Cerebellar nuclear complex (tissue), 1 donor: ENCODE data around the gene RNPC3.

ENCODE experiments used
- DNase-seq, 2 experiments: peaks; one replicate each; lab custom pipeline; 2025; lab: John Stamatoyannopoulos, UW

Gene RNPC3, protein sequence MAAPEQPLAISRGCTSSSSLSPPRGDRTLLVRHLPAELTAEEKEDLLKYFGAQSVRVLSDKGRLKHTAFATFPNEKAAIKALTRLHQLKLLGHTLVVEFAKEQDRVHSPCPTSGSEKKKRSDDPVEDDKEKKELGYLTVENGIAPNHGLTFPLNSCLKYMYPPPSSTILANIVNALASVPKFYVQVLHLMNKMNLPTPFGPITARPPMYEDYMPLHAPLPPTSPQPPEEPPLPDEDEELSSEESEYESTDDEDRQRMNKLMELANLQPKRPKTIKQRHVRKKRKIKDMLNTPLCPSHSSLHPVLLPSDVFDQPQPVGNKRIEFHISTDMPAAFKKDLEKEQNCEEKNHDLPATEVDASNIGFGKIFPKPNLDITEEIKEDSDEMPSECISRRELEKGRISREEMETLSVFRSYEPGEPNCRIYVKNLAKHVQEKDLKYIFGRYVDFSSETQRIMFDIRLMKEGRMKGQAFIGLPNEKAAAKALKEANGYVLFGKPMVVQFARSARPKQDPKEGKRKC

DNA sequence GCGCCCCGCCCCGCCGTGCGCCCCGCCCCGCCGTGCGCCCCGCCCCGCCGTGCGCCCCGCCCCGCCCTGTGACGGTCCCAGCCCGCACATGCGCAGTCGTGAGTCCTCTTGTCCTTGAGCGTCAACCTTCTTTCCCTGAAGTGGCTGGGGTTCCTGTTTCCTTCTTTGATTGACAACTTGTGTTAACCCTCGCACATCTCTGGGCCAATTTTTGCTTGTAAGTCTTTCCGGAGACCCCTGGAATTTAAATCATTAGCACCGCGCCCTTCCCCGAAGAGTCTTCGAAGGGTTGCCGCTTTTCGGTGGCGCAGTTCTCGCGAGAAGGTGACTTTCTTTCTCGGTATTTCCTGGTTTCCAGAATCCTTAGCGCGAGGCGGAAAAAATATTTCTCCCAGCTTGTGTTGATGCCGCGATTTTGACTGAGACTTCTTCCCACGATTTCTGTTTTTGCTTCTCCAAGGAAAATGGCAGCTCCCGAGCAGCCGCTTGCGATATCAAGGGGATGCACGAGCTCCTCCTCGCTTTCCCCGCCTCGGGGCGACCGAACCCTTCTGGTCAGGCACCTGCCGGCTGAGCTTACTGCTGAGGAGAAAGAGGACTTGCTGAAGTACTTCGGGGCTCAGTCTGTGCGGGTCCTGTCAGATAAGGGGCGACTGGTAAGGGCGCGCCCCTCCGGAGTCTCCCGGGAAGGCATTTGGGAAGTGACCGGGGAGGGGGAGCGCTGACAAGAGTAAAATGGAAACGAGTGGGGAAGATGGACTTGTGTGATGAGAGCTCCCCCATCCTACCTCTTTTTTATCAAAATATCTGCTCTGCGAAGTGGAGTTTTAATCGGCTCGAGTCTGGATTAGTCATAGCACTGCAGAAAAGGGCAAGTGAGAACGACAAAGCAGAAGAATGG lies at the start of gene RNPC3:
RNPC3 (plus strand) TSS at position 93 of the 901 bp plus-strand sequence; CDS start at position 465, 372 bp downstream.
- peak; percentile 23 to 68 for DNase-seq

DNA sequence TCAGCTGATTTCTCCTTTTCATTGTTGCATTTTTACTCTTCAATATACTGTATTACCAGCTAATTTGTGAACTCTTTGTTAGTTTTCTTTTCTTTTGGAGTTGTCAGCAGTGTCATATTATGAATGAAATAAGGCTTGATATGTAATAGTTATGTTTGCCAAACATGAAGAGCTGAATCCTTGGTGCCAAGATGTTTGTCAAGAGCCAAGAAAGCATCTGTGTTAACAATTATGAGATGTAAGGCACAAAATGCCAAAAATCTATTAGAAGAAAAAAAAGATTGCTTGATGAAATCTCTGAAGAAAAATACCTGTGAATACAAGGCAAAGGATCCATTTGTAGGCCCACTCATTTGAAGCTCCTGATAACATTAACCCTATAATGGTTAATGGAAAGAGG lies 48.4 kb upstream of the RNPC3 start:
- DNase-seq: no peak

DNA sequence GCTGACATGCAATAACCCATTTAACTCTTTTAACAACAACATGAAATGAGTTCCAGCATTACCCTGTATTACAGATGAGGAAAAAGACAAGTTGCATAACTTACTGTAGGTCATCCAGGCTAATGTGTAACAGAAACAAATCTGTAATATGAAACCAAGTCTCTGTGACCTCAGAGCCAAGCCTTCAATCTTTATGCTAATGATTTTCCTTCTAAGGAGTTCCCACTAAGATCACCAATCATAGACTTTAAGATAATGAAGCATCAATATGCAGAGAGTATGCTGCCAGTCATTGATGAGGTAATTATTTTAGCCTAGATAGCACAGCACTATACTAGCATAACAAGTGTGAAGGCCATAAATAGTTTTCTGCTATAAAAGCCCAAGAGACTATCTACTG lies 35.6 kb upstream of the RNPC3 start:
- DNase-seq: no peak

DNA sequence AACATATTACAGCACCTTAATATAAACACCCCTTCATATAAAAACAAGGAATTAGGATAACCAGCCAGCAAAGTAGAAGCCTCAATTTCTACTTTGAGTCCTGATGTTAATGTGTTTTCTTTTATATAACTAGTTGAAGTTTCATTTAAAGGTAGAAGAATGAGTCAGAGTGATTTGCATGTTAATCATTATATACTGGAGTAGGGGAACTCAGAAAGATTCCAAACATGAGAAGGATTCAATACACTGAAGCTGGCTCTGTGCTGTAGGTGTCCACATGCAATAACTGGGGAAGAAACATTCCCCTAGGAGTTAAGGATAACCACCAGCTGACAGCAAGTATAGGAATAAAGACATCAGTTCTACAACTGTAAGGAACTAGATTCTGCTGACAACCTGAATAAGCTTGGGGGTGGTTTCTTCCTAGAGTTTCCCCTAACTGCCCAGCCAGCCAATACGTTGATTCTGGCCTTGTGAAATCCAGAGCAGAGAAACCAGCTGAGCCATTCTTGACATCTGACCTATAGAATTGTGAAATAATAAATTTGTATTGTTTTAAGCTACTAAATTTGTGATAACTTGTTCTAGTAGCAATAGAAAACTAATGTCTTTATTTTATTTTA lies 33.4 kb upstream of the RNPC3 start:
- DNase-seq: no peak

DNA sequence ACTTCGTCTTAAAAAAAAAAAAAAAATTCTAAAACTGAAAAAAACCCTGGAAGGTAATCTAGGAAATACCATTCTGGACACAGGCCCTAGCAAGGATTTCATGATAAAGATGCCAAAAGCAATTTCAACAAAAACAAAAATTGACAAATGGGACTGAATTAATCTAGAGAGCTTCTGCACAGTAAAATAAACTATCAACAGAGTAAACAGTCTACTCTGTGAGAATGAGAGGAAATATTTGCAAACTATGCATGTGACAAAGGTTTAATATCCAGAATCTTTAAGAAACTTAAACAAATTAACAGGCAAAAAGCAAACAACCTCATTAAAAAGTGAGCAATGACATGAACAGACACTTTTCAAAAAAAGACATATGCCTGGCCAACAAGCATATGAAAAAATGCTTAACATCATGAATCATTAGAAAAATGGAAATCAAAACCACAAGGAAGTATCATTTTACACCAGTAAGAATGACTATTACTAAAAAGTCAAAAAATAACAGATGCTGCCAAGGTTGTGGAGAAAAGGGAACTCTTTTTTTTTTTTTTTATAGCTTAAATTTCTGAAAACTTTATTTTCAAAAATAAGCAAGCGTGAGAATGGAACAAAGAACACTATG lies 29.4 kb upstream of the RNPC3 start:
- DNase-seq: no peak

DNA sequence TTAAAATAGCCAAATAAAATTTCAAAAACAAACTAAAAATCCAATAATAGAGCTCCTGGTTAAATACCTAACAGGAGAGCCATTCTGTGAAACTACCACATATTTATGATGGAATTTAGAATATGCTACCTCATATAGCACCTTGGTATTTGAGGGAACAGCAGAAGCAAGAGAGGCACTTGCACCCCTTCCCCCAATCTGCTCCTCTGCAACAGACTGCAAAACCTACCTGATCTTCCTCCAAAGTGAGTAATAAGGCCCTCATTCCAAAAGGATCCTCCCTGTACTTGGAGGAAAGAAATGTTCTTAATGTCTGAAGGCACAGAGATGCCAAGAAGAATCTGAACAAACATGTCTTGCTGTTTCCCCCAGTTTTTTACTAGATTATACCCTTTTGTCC lies 28.1 kb upstream of the RNPC3 start:
- DNase-seq: no peak

DNA sequence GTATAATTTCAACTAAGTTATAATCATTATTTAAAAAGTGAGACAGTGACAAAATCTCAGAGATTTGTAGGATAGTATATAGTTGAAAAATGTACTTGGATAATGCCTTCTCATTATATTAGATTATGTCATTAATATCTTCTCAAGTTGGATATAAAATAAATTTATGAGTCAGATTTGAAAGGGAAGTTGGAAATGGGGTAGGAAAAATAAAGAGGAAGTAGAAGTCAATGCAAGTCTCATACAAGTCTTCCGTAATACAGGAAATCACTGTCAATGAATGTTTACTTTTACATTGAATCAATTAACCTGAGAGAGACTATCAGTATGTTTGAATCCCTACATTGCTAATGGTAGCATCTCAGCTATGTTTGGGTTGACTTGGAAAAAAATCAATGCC lies 16.2 kb upstream of the RNPC3 start:
- DNase-seq: no peak

DNA sequence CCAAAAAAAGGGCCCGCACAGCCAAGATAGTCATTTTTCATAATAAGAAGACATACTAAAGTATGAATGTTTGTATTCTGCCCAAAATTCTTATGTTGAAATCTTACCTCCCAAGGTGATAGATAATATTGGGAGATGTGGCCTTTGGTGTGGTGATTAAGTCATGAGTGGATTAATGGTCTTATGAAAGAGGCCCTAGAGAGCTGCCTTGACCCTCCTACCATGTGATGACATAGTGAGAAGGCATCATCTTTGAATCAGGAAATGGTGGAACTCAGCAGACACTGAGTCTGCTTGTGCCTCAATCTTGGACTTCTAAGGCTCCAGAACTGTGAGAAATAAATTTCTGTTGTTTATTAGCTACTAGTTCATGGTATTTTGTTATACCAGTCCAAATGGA lies 11.8 kb upstream of the RNPC3 start:
- DNase-seq: no peak

DNA sequence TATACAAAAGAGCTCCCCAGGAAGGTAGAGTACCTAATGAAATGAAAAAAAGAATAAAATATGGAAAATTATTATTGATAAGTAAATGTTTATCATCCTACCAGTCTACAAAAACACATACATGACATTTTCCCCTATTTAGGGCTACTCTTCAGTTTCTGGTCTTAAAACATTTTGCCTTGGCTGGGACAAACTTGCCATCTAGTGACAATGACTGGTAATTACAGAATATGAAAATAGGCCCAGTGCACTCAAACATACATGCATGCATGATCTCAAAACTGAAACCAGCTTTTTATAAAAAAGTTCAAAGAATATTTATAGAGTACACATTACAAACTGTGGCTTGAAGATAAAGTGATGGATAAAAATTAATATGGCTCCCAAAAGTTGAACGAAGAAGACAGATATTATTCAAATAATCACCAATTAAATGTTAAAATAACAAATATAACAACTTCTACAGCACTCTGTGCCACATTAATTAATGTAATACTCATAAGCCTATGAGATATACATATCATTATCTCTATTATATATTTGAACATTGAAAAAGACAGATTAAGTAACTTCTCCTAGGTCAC lies 10.5 kb upstream of the RNPC3 start:
- DNase-seq: no peak

DNA sequence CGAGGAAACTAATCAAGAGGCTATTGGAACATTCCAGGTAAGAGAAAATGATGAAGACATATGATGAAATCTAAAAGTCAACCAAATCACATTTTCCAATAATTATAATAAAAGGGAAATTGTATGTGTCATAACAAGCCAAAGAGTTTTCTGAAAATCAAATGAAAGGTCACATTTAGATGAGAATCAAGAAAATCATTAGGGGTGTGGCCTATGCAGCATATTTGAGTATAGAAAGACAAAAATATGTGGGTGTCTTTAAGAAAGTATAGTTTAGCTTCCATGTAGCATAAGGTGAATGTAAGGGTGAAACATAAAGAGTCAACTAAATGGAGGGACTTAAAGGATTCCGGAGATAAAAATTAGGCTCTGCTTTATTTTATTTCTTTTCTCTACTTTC lies 9.2 kb upstream of the RNPC3 start:
- DNase-seq: no peak

DNA sequence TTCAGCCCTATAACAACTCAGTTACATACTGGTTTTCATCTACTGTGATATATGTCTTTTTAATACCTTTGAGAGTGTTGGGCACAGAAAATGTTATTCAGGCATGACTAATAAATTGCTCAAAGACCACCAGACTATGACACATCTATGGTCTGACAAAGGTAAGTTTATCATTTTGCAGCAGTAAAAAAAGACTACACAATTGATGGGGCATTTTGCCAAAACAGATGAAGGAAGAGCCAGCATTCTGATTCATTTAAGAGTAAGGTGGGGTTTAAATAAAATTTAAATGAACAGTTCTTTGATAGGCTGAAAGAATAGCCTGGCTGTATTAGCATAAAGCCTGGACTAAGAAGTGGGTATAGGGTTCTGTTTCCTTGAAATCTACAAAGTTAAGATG lies 8.8 kb upstream of the RNPC3 start:
- DNase-seq: no peak

DNA sequence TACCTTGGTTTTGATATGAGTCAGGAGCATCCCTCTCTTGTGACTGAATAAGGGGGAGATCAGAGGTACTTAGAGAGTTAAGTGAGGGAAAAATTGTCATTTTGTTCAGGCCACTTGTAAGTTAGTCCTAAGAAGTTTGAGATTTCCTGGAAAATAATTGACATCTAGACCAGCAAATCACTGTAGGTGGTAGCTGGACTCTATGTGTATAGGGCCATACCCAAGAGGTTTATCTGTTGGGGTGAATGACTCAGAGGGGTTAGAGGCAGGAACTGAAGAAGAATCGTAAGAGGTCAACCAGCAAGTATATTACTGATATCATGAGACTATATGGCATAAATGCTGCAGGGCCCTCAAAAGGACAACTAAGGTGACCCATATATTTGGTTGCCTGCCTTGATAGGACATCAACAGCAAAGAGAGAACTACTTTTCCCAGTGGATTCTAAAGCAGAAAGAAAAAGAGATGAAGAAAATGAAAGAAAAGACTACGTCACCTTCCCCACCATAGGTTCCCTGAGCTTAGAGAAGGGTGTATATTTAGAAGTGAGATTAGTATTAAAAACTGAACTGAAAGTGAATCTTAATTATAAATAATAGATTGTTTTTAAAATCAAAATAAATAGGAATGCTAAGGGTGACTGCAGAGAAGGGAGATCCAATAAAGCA lies 8.0 kb upstream of the RNPC3 start:
- DNase-seq: no peak

DNA sequence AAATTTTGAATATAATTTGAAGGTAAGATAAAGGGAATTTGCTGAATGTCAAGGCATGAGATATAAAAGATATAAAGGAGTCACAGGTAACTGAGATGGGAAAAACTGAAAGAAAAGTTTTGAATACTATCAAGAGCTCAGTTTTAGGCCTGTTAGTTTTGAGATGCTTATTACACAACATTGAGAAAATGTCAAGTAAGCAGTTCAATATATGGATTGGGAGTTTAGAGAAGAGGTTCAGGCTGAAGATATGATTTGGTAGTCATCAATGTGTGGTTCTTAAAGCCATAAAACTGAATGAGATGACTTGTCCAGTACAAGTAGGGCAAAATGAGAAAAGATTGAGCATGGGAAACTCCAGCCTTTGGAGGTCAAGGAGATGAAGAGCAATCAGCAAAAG lies 4.7 kb upstream of the RNPC3 start:
- DNase-seq: no peak

DNA sequence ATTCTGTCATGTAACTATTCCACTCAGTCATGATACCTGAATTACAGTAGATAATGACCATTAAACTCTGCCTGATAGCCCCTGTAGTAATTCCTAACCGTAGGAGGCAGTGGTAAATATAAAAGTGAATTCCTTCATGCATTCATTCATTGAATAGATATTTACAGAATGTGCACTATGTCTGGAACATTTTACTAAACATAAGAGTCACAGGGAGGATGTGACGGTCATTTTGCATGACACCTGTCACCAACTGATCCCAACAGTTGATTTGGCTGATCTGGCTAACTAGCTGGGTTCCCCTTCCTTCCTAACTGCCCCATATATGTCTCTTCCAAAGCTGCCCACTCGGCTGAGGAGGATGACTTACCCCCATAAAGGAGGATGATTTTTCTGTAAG lies 2.2 kb upstream of the RNPC3 start:
- DNase-seq: no peak

DNA sequence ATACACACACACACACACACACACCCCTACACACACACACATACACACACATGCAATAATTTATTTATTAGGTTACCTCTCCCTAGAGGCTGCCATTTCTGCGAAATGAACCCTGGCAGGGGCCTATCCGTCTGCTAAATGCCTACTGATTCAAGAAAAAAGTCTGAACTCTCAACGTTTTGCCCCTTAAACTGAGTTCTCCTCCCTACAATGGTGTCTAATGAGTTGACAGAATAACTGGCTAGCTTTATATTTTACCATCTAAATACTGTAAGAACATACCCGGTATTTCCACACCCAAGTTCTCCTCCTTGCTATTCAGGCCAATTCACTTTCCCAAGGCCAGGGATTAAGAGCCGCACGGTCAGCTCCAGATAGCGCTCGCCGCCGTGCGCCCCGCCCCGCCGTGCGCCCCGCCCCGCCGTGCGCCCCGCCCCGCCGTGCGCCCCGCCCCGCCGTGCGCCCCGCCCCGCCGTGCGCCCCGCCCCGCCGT lies 339 bp upstream of the RNPC3 start:
- no peak for DNase-seq

DNA sequence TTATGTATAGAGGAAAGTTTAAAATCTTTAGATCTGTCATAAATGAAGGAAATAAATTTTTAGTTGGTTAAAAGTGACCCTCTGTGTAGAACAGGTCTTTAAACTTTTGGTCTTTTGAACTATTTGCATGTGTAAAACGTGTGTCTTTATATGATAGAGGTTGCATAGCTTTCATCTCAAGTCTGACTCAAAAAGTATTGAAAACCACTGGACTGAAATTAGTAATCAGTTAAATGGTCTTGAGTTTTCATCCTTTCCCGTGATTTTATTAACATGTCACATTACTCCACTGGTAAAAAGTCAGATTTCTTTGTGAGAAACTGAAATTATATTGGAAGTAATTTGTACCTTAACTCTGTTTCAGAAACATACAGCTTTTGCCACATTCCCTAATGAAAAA lies 1.8 kb downstream of the RNPC3 start:
- DNase-seq: no peak

DNA sequence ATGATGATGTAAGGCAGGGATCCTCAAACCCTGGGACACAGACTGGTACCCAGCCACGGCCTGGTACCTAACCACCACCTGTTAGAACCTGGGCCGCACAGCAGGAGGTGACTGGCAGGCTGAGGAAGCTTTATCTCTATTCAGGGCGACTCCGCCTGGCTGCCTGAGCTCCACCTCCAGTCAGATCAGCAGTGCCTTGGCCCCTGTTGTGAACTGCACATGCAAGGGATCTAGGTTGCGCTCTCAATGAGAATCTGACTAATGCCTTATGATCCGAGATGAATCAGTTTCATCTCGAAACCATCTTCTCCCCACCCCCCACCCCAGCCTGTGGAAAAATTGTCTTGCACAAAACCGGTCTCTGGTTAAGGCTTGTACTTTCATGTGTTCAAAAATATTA lies 4.2 kb downstream of the RNPC3 start:
- DNase-seq: no peak

DNA sequence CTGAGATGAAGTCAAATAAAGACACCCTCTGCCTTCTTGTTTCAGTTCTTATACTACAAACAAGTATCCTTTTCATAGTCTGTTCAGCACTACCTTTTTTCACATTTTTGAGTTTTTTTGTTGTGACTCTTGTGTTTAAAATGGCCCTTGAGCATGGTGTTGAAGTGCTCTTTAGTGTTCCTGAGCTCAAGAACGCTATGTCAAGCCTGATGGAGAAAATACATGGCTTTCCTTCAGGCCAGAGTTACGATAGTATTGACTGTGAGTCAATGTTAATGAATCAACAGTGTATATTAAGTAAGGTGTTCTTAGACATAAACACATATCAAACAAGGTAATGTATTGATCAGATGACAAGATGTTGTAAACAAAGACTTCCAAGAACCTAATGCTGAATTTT lies 12.7 kb downstream of the RNPC3 start:
- no peak for DNase-seq

DNA sequence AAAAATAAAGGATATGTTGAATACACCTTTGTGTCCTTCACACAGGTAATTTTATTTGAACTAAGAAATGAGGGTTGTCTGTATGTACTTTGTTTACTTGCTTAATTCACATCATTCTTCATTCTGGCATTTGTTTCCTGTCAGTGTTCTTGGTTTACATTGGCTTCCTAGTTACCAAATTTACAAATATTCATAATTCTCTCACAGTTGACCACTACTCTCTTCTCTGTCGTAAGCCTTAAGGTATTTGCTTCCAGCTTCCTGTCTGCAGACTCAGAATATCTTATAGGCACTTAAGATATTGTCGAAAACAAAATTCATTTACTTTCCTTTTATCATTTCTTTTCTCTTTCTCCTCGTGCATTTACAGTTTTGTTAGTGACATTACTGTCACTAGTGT lies 15.9 kb downstream of the RNPC3 start:
- no peak for DNase-seq

DNA sequence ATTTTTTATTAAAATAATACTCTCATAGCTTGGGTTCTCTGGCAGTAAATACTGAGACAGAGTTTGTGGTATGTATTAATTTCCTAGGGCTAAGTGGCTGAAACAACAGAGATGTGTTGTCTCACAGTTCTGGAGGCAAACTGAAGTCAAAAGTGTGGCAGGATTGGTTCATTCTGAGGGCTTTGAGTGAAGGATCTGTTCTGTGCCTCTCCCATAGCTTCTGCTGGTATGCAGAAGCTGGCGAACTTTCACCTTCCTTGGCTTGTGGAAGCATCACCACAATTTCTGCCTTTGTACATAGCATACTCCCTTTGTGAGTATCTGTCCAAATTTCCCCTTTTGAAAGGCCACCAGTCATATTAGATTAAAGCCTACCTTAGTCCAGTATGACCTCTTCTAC lies 21.0 kb downstream of the RNPC3 start:
- DNase-seq: no peak

DNA sequence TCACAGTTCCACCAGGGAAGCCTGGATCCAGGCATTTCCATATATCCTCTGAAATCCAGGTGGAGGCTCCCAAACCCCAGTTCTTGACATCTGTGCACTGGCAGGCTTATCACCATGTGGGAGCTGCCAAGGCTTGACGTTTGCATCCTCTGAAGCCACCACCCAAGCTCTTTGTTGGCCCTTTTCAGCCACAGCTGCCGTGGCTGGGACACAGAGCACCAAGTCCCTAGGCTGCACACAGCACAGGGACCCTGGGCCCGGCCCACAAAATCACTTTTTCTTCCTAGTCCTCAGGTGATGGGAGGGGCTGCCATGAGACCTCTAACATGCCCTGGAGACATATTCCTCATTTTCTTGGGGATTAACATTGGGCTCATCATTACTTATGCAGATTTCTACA lies 22.3 kb downstream of the RNPC3 start:
- DNase-seq: no peak
